HG03378 (cell line): ENCODE data around the gene VPS13A.
"Not testable (repeated sequence)": the region's sequence is repeated elsewhere in the genome, so short reads cannot be mapped to it uniquely, and the experiment has no call there.

Source experiments
- ATAC-seq: cut with Tn5 transposase; IDR thresholded peaks from one replicate; pipeline ENCODE4 v1.9.1; 2021; ENCODE audit warnings: mild to moderate bottlenecking, moderate library complexity; ENCODE audit not compliant: unreplicated experiment

Gene VPS13A

GRCh38 chr9:77293949-77294348, 116.6 kb downstream of the VPS13A start:
- no peak for ATAC-seq

- ATAC-seq: no peak
Measured at GRCh38 chr9:77304543-77304942, 127.2 kb downstream of the VPS13A start.

- ATAC-seq: no peak
Measured at GRCh38 chr9:77305622-77306400, 128.5 kb downstream of the VPS13A start.

- ATAC-seq: no peak
Measured at GRCh38 chr9:77307166-77307565, 129.8 kb downstream of the VPS13A start.

GRCh38 chr9:77316058-77316457, 138.7 kb downstream of the VPS13A start:
- ATAC-seq: no peak

- no peak for ATAC-seq
Measured at GRCh38 chr9:77325058-77325457, 147.7 kb downstream of the VPS13A start.

- no peak for ATAC-seq
Measured at GRCh38 chr9:77328102-77328501, 150.8 kb downstream of the VPS13A start.

GRCh38 chr9:77370064-77370463, 192.7 kb downstream of the VPS13A start:
- ATAC-seq: no peak

GRCh38 chr9:77374266-77374665, 196.9 kb downstream of the VPS13A start:
- no peak for ATAC-seq

GRCh38 chr9:77375956-77376532, 198.7 kb downstream of the VPS13A start:
- no peak for ATAC-seq

GRCh38 chr9:77384406-77384805, 207.1 kb downstream of the VPS13A start:
- ATAC-seq: no peak

- no peak for ATAC-seq
Measured at GRCh38 chr9:77386187-77386586, 208.9 kb downstream of the VPS13A start.

GRCh38 chr9:77391834-77392233, 214.5 kb downstream of the VPS13A start:
- no peak for ATAC-seq

GRCh38 chr9:77392328-77392727, 215.0 kb downstream of the VPS13A start:
- ATAC-seq: no peak

GRCh38 chr9:77398581-77398980, 221.2 kb downstream of the VPS13A start:
- not testable (repeated sequence) for ATAC-seq

- ATAC-seq: no peak
Measured at GRCh38 chr9:77399964-77400363, 222.6 kb downstream of the VPS13A start.

GRCh38 chr9:77402286-77402685, 225.0 kb downstream of the VPS13A start:
- no peak for ATAC-seq

GRCh38 chr9:77403239-77403638, 225.9 kb downstream of the VPS13A start:
- ATAC-seq: no peak

GRCh38 chr9:77408521-77408920, 231.2 kb downstream of the VPS13A start:
- ATAC-seq: not testable (repeated sequence)

- no peak for ATAC-seq
Measured at GRCh38 chr9:77417566-77417965, 240.2 kb downstream of the VPS13A start.

- no peak for ATAC-seq
Measured at GRCh38 chr9:77418226-77418625, 240.9 kb downstream of the VPS13A start.

- no peak for ATAC-seq
Measured at GRCh38 chr9:77420641-77421040, 243.3 kb downstream of the VPS13A start.
